Measurements from ENCODE around the gene IDNK. TPM values are rescaled to one million over a fixed set of nuclear protein-coding genes. Genes with fewer than 3 reads are reported as not detected.

Gene IDNK
- total RNA-seq, 1 donor from 2014 or later: 4.5 TPM

- Mint-ChIP-seq H3K27ac (no peak overlapping the region), H3K9me3 (ENCODE audit: low read depth) (no peaks in the 10 kb centered on the region), H3K4me3 (ENCODE audit: low read depth) (no peak overlapping the region), H3K27me3 (no peaks in the 10 kb centered on the region), H3K36me3 (ENCODE audit: insufficient read depth) (peaks cover 15% of the 10 kb centered on the region), H3K4me1 (ENCODE audit: low read depth) (peaks cover 4% of the 10 kb centered on the region)
- no peak for DNase-seq (ENCODE audit: low spot score, unreplicated experiment)
- TF ChIP-seq CTCF (IDR thresholded peaks at IDR 0.05; ENCODE audit: unreplicated experiment): no peak
Observed at GRCh38 chr9:83670381-83670780, 47.4 kb downstream of the IDNK start.

- TF ChIP-seq CTCF (IDR thresholded peaks at IDR 0.05; ENCODE audit: unreplicated experiment): no peak
- no peak overlapping the region for H3K4me3 Mint-ChIP-seq (ENCODE audit: low read depth)
Observed at GRCh38 chr9:83671451-83671850, 48.5 kb downstream of the IDNK start.

GRCh38 chr9:83675466-83675865 is 52.5 kb downstream of the IDNK start:
- TF ChIP-seq CTCF (IDR thresholded peaks at IDR 0.05; ENCODE audit: unreplicated experiment): no peak
- Mint-ChIP-seq H3K27ac (no peak overlapping the region), H3K4me1 (ENCODE audit: low read depth) (peaks cover 2% of the 10 kb centered on the region), H3K9me3 (ENCODE audit: low read depth) (no peaks in the 10 kb centered on the region), H3K36me3 (ENCODE audit: insufficient read depth) (peaks cover 22% of the 10 kb centered on the region), H3K27me3 (no peaks in the 10 kb centered on the region), H3K4me3 (ENCODE audit: low read depth) (no peak overlapping the region)
- DNase-seq (ENCODE audit: low spot score, unreplicated experiment): no peak

More at GRCh38 chr9:83671451-83671850, 48.5 kb downstream of the IDNK start:
- Mint-ChIP-seq H3K27me3 (no peaks in the 10 kb centered on the region), H3K9me3 (ENCODE audit: low read depth) (no peaks in the 10 kb centered on the region), H3K36me3 (ENCODE audit: insufficient read depth) (peaks cover 12% of the 10 kb centered on the region), H3K27ac (no peak overlapping the region), H3K4me1 (ENCODE audit: low read depth) (peaks cover 5% of the 10 kb centered on the region)
- DNase-seq (ENCODE audit: low spot score, unreplicated experiment): no peak

- no peaks in the 10 kb centered on the region for H3K27me3 Mint-ChIP-seq
- H3K4me3 Mint-ChIP-seq (ENCODE audit: low read depth): no peak overlapping the region
- H3K9me3 Mint-ChIP-seq (ENCODE audit: low read depth): no peaks in the 10 kb centered on the region
- peaks cover 3% of the 10 kb centered on the region for H3K4me1 Mint-ChIP-seq (ENCODE audit: low read depth)
- H3K36me3 Mint-ChIP-seq (ENCODE audit: insufficient read depth): peaks cover 21% of the 10 kb centered on the region
- H3K27ac Mint-ChIP-seq: no peak overlapping the region
- no peak for DNase-seq (ENCODE audit: low spot score, unreplicated experiment)
- TF ChIP-seq CTCF (IDR thresholded peaks at IDR 0.05; ENCODE audit: unreplicated experiment): no peak
Observed at GRCh38 chr9:83677596-83677995, 54.7 kb downstream of the IDNK start.

GRCh38 chr9:83680233-83680632 is 57.3 kb downstream of the IDNK start:
- DNase-seq (ENCODE audit: low spot score, unreplicated experiment): no peak
- Mint-ChIP-seq H3K27me3 (no peaks in the 10 kb centered on the region), H3K4me1 (ENCODE audit: low read depth) (peaks cover 13% of the 10 kb centered on the region), H3K36me3 (ENCODE audit: insufficient read depth) (peaks cover 25% of the 10 kb centered on the region), H3K9me3 (ENCODE audit: low read depth) (no peaks in the 10 kb centered on the region), H3K27ac (no peak overlapping the region), H3K4me3 (ENCODE audit: low read depth) (no peak overlapping the region)
- no peak for TF ChIP-seq CTCF (IDR thresholded peaks at IDR 0.05; ENCODE audit: unreplicated experiment)

Measured in progenitor cell of endocrine pancreas (in vitro differentiated cells).